SK-N-SH treated with all-trans-retinoic acid at 6 μM for 48 hours (cell line): Measurements from ENCODE around the gene ZNF358.
"Not testable (repeated sequence)": the region's sequence is repeated elsewhere in the genome, so short reads cannot be mapped to it uniquely, and the experiment has no call there.

Experiments used
- ATAC-seq: fragments of 200-7000 bp; cut with Tn5 transposase; 3 replicates; pipeline ENCODE4 v1.9.1; 2020; ENCODE audit warnings: mild to moderate bottlenecking, moderate library complexity
- ARNTL ChIP-seq: fragments of 450-650 bp; formaldehyde crosslinking; IDR thresholded peaks from 2 replicates; pipeline ENCODE4 v1.5.0; 2020; ENCODE audit warnings: low read depth, mild to moderate bottlenecking, moderate library complexity, borderline replicate concordance
- BACH2 ChIP-seq: fragments of 250-450 bp; sonication (Bioruptor Pico); IDR thresholded peaks from 2 replicates; pipeline ENCODE4 v1.9.0; 2021; ENCODE audit warnings: mild to moderate bottlenecking, borderline replicate concordance
- CSDC2 ChIP-seq: fragments of 250-450 bp; sonication (Bioruptor Pico); IDR thresholded peaks from 2 replicates; pipeline ENCODE4 v1.5.0; 2020; ENCODE audit warnings: mild to moderate bottlenecking, moderate library complexity
- ESRRG ChIP-seq: fragments of 250-450 bp; sonication (Bioruptor Pico); IDR thresholded peaks from 2 replicates; pipeline ENCODE4 v1.6.1; 2021; ENCODE audit warnings: mild to moderate bottlenecking
- GLIS3 ChIP-seq: fragments of 250-450 bp; sonication (Bioruptor Pico); IDR thresholded peaks from 2 replicates; pipeline ENCODE4 v1.5.0; 2020; ENCODE audit warnings: mild to moderate bottlenecking, moderate library complexity
- ISL1 ChIP-seq: fragments of 250-450 bp; sonication (Bioruptor Pico); IDR thresholded peaks from 2 replicates; pipeline ENCODE4 v2.1.2; 2022; ENCODE audit warnings: mild to moderate bottlenecking, moderate library complexity
- OSR1 ChIP-seq: fragments of 250-450 bp; sonication (Bioruptor Pico); IDR thresholded peaks from 2 replicates; pipeline ENCODE4 v1.8.0; 2022; ENCODE audit warnings: moderate library complexity, mild to moderate bottlenecking, inconsistent platforms
- PATZ1 ChIP-seq: fragments of 250-450 bp; sonication (Bioruptor Pico); IDR thresholded peaks from 2 replicates; pipeline ENCODE4 v1.8.0; 2020; ENCODE audit warnings: mild to moderate bottlenecking, moderate library complexity, borderline replicate concordance
- PPARA ChIP-seq: fragments of 250-450 bp; sonication (Bioruptor Pico); IDR thresholded peaks from 2 replicates; pipeline ENCODE4 v1.5.0; 2020; ENCODE audit warnings: mild to moderate bottlenecking, borderline replicate concordance
- RARB ChIP-seq: fragments of 250-450 bp; sonication (Bioruptor Pico); IDR thresholded peaks from 2 replicates; pipeline ENCODE4 v1.8.0; 2021; ENCODE audit warnings: mild to moderate bottlenecking, moderate library complexity
- TCF4 ChIP-seq: fragments of 250-450 bp; sonication (Bioruptor Pico); IDR thresholded peaks from 2 replicates; pipeline ENCODE4 v1.8.0; 2021; ENCODE audit warnings: mild to moderate bottlenecking, moderate library complexity, borderline replicate concordance
- ZC3H10 ChIP-seq: fragments of 250-450 bp; sonication (Bioruptor Pico); IDR thresholded peaks from 2 replicates; pipeline ENCODE4 v1.5.1; 2021; ENCODE audit warnings: mild to moderate bottlenecking, moderate library complexity
- ZFP30 ChIP-seq: fragments of 450-650 bp; formaldehyde crosslinking; IDR thresholded peaks from 2 replicates; pipeline ENCODE4 v1.5.0; 2022; ENCODE audit warnings: mild to moderate bottlenecking, moderate library complexity
- ZNF565 ChIP-seq: fragments of 450-650 bp; formaldehyde crosslinking; conservative IDR thresholded peaks from 2 replicates; pipeline ENCODE4 v1.5.0; 2020; ENCODE audit warnings: low read depth, mild to moderate bottlenecking, moderate library complexity
- ZNF70 ChIP-seq: fragments of 450-650 bp; formaldehyde crosslinking; IDR thresholded peaks from 2 replicates; pipeline ENCODE4 v1.5.0; 2020; ENCODE audit warnings: mild to moderate bottlenecking, moderate library complexity
- ZNF8 ChIP-seq: fragments of 450-650 bp; formaldehyde crosslinking; IDR thresholded peaks from 2 replicates; pipeline ENCODE4 v1.5.0; 2020; ENCODE audit warnings: mild to moderate bottlenecking, moderate library complexity
- TF ChIP-seq, protein P1 (sequence below): fragments of 250-450 bp; sonication (Bioruptor Pico); IDR thresholded peaks from 2 replicates; pipeline ENCODE4 v1.5.0; 2020; ENCODE audit warnings: mild to moderate bottlenecking, moderate library complexity
- TF ChIP-seq, protein P2 (sequence below): fragments of 250-450 bp; sonication (Bioruptor Pico); IDR thresholded peaks from 2 replicates; pipeline ENCODE4 v1.5.1; 2020; ENCODE audit warnings: low read depth, mild to moderate bottlenecking, moderate library complexity
- TF ChIP-seq, protein P3 (sequence below): fragments of 250-450 bp; sonication (Bioruptor Pico); IDR thresholded peaks from 2 replicates; pipeline ENCODE4 v1.8.0; 2021; ENCODE audit warnings: low read depth, mild to moderate bottlenecking, moderate library complexity, borderline replicate concordance
- TF ChIP-seq, protein P4 (sequence below): fragments of 250-450 bp; sonication (Bioruptor Pico); IDR thresholded peaks from 2 replicates; pipeline ENCODE4 v1.5.1; 2021; ENCODE audit warnings: mild to moderate bottlenecking, moderate library complexity

The ZNF358 gene

DNA sequence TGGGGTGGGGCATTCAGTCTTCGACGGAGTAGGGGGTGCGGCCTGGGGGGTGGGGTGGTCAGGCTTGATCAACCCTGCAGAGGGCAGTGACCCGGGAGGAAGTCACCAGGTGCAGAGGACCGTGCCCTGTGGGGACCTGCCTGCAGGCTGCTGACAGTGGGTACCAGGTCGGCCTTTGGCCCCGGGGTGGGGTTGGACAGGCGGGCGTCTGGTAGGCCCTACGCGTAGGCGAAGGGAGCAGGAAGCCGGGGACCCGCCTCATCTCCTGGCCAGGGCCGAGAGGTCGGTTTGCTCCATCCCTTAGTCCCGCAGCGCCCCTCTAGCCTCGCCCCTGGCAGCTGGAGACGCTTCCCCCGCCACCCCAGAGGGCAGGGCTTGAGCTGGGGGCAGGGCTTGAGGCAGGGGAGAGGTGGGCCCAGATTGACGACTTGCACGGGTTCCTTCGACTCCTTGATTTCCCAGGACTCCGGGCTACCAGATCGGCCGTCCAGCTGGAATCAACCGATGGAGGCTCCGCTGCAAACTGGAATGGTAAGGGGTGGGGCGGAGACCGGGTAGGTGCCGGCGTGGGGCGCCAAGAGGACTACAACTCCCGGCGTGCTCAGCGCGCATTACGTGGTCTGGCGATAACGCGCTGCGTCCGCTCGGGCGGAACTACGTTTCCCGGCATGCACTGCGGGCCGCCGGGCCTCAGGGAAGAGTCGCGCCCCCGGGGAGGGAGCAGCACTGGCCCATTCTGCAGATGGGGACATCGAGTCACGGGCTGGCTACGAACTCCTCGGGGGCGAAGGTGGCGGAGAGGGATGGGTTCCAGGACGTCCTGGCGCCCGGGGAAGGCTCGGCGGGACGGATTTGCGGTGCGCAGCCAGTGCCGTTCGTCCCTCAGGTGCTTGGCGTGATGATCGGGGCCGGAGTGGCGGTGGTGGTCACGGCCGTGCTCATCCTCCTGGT lies 19.4 kb downstream of the ZNF358 start, which contains the start of gene PNPLA6 (continued):
- TF ChIP-seq, protein P1, sequence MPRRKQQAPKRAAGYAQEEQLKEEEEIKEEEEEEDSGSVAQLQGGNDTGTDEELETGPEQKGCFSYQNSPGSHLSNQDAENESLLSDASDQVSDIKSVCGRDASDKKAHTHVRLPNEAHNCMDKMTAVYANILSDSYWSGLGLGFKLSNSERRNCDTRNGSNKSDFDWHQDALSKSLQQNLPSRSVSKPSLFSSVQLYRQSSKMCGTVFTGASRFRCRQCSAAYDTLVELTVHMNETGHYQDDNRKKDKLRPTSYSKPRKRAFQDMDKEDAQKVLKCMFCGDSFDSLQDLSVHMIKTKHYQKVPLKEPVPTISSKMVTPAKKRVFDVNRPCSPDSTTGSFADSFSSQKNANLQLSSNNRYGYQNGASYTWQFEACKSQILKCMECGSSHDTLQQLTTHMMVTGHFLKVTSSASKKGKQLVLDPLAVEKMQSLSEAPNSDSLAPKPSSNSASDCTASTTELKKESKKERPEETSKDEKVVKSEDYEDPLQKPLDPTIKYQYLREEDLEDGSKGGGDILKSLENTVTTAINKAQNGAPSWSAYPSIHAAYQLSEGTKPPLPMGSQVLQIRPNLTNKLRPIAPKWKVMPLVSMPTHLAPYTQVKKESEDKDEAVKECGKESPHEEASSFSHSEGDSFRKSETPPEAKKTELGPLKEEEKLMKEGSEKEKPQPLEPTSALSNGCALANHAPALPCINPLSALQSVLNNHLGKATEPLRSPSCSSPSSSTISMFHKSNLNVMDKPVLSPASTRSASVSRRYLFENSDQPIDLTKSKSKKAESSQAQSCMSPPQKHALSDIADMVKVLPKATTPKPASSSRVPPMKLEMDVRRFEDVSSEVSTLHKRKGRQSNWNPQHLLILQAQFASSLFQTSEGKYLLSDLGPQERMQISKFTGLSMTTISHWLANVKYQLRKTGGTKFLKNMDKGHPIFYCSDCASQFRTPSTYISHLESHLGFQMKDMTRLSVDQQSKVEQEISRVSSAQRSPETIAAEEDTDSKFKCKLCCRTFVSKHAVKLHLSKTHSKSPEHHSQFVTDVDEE (CRISPR knock-in tag), result peak; percentile 50
- TF ChIP-seq PPARA (CRISPR knock-in tag), result no peak
- TF ChIP-seq, protein P2, sequence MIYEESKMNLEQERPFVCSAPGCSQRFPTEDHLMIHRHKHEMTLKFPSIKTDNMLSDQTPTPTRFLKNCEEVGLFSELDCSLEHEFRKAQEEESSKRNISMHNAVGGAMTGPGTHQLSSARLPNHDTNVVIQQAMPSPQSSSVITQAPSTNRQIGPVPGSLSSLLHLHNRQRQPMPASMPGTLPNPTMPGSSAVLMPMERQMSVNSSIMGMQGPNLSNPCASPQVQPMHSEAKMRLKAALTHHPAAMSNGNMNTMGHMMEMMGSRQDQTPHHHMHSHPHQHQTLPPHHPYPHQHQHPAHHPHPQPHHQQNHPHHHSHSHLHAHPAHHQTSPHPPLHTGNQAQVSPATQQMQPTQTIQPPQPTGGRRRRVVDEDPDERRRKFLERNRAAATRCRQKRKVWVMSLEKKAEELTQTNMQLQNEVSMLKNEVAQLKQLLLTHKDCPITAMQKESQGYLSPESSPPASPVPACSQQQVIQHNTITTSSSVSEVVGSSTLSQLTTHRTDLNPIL (CRISPR knock-in tag), result no peak

DNA sequence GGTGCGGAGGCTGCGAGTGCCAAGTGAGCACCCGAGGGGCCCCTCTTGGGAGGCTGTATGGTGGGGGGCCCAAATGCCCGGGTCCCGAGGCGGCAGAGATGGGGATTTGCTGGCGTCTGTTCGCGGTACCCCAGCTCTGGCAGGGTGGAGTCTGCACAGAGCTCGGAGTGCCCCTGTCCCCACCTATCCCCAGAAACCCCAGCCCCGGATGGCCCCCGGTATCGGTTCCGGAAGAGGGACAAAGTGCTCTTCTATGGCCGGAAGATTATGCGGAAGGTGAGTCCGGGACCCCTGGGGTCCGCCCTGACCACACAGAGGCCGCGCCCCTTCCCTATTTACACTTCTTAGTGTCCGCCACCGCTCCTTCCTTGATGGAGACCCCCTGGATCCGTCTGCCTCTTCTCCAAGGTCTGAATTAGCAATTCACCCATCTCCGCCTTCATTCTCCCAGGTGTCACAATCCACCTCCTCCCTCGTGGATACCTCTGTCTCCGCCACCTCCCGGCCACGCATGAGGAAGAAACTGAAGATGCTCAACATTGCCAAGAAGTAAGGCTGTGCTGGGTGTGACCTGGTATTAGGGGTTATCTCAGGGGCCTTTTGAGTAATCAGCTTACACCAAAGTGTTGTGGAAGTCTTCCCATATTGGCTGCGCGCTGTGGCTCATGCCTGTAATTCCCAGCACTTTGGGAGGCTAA lies 20.2 kb downstream of the ZNF358 start:
- TF ChIP-seq ZNF565 (CRISPR knock-in tag), result no peak
- TF ChIP-seq, protein P2 (CRISPR knock-in tag), result no peak
- TF ChIP-seq GLIS3, result no peak
- TF ChIP-seq OSR1 (CRISPR knock-in tag), result no peak
- TF ChIP-seq, protein P1 (CRISPR knock-in tag), result no peak
- TF ChIP-seq ZC3H10 (CRISPR knock-in tag), result no peak
- no peak for TF ChIP-seq CSDC2 (CRISPR knock-in tag)
- TF ChIP-seq ZFP30 (CRISPR knock-in tag), result no peak
- TF ChIP-seq TCF4 (CRISPR knock-in tag), result no peak
- TF ChIP-seq, protein P3, sequence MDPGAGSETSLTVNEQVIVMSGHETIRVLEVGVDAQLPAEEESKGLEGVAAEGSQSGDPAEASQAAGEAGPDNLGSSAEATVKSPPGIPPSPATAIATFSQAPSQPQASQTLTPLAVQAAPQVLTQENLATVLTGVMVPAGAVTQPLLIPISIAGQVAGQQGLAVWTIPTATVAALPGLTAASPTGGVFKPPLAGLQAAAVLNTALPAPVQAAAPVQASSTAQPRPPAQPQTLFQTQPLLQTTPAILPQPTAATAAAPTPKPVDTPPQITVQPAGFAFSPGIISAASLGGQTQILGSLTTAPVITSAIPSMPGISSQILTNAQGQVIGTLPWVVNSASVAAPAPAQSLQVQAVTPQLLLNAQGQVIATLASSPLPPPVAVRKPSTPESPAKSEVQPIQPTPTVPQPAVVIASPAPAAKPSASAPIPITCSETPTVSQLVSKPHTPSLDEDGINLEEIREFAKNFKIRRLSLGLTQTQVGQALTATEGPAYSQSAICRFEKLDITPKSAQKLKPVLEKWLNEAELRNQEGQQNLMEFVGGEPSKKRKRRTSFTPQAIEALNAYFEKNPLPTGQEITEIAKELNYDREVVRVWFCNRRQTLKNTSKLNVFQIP (CRISPR knock-in tag), result no peak
- no peak for TF ChIP-seq PATZ1 (CRISPR knock-in tag)
- no peak for TF ChIP-seq PPARA (CRISPR knock-in tag)
- TF ChIP-seq ZNF70, result no peak
- TF ChIP-seq ESRRG (CRISPR knock-in tag), result no peak
- TF ChIP-seq BACH2 (CRISPR knock-in tag), result no peak
- TF ChIP-seq ARNTL (CRISPR knock-in tag), result no peak
- no peak for TF ChIP-seq RARB (CRISPR knock-in tag)
- no peak for TF ChIP-seq ZNF8 (CRISPR knock-in tag)
- TF ChIP-seq ISL1 (CRISPR knock-in tag), result no peak
- TF ChIP-seq, protein P4, sequence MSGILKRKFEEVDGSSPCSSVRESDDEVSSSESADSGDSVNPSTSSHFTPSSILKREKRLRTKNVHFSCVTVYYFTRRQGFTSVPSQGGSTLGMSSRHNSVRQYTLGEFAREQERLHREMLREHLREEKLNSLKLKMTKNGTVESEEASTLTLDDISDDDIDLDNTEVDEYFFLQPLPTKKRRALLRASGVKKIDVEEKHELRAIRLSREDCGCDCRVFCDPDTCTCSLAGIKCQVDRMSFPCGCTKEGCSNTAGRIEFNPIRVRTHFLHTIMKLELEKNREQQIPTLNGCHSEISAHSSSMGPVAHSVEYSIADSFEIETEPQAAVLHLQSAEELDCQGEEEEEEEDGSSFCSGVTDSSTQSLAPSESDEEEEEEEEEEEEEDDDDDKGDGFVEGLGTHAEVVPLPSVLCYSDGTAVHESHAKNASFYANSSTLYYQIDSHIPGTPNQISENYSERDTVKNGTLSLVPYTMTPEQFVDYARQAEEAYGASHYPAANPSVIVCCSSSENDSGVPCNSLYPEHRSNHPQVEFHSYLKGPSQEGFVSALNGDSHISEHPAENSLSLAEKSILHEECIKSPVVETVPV, result no peak
- no peak for ATAC-seq

DNA sequence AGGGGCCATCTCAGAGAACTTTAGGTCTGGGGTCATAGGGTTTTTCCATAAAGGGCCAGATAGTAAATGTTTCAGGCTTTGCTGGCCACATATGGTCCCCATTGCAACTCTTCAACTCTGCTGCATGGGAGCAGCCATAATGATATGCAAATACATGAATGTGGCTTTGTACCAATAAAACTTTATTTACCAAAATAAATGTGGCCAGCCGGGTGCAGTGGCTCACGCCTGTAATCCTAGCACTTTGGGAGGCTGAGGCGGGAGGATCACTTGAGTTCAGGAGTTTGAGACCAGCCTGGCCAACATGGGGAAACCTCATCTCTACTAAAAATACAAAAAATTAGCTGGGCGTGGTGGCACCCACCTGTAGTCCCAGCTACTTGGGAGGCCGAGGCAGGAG lies 23.1 kb downstream of the ZNF358 start:
- not testable (repeated sequence) for ATAC-seq
